GM19043 (cell line): ENCODE data around the gene SLITRK3.

ENCODE experiments used
- ATAC-seq: cut with Tn5 transposase; IDR thresholded peaks from one replicate; pipeline ENCODE4 v1.9.1; 2021; ENCODE audit warnings: low read depth; ENCODE audit not compliant: unreplicated experiment

The SLITRK3 gene, protein sequence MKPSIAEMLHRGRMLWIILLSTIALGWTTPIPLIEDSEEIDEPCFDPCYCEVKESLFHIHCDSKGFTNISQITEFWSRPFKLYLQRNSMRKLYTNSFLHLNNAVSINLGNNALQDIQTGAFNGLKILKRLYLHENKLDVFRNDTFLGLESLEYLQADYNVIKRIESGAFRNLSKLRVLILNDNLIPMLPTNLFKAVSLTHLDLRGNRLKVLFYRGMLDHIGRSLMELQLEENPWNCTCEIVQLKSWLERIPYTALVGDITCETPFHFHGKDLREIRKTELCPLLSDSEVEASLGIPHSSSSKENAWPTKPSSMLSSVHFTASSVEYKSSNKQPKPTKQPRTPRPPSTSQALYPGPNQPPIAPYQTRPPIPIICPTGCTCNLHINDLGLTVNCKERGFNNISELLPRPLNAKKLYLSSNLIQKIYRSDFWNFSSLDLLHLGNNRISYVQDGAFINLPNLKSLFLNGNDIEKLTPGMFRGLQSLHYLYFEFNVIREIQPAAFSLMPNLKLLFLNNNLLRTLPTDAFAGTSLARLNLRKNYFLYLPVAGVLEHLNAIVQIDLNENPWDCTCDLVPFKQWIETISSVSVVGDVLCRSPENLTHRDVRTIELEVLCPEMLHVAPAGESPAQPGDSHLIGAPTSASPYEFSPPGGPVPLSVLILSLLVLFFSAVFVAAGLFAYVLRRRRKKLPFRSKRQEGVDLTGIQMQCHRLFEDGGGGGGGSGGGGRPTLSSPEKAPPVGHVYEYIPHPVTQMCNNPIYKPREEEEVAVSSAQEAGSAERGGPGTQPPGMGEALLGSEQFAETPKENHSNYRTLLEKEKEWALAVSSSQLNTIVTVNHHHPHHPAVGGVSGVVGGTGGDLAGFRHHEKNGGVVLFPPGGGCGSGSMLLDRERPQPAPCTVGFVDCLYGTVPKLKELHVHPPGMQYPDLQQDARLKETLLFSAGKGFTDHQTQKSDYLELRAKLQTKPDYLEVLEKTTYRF

DNA sequence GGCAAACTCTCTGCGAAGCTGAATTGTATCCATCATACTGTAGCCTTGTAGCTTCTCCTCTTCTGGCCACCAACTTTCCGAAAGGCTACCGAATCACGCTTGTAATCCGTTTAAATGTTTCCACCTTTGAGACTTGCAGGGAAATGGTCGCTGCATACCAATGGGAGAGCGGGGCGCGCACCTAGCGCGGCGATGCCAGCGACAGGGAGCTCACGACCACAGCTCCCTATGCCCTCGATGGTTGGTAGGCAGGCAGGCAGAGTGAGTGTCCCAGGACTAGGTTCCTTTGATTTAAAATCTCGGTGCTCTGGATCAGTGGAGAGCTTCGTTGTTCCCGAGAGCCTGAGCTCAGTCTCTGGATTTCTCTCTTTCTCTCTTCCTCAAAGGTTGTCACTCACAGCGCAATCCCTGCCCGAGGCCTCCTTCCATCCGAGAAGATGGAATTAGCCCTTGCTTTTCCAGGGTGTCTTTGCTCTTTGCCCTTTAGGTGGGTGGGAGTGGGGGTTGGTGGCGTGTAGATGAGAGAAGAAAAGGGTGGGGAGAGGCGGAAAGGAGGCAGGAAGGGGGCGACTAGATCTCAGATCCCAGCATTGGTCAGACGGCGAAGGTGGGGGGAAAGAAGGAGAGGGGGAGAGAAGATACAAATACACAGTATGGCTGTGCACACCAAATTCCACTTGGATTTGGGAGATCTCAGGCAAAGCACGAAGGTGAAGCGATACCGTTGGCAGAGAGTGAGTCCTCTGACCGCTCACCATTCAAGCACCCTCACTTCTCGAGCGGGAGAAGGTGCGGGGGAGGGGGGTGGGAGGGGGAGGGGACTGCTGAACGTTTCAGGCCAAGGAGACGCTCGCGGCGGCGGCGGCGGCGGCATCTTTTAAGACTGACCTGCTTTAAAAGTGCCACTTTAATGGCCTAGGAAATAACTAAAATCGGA is at the start of gene SLITRK3:
SLITRK3 (minus strand) TSS at position 745 of the 937 bp plus-strand sequence. CDS start 5,554 bp downstream, outside the sequence.
- no peak for ATAC-seq

DNA sequence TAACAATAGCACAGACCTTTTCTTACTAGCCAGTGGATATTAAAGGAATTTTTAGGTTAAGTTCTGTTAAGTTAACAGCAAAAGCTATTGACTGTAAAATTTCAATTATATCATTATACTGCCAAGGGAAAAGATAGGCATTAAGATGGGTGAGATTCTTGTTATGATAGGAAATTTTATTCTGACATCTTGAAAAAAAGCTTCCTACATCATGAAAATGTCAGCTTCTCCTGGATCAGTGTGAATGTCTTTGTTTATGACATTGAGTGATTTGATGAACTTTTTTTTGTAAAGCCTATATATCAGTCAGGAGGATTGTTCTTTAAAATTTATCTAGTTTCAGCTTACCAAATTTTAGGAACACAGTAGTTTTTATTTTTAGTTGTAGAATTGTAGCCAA is 47.4 kb upstream of the SLITRK3 start:
- no peak for ATAC-seq

DNA sequence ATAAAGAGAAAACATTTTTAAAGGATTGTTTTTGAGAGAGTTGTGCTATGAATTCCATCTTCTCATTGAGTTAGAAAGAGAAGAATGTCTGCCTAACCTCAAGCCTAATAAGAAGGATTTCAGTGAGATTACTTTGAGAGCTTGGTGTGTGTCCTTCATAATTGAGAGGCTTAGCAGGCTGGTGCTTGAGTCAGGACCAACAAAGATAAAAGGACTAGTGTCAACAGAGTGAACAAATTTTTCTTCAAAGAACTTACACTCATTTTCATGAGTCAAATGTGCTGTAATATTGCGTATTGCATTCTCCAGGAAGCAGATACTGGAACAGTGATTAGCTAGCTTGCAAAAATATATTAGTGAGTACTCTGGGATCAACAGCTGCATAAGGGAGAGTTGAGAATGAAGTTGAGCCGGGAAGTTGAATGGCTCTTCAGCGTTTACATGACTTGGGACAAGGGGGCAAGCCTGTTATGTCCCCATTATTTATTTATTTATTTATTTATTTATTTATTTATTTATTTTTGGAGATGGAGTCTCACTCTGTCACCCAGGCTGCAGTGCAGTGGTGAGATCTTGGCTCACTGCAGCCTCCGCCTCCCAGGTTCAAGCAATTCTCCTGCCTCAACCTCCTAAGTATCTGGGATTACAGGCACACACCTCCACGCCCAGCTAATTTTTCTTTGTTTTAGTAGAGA is 37.5 kb upstream of the SLITRK3 start:
- ATAC-seq: no peak

DNA sequence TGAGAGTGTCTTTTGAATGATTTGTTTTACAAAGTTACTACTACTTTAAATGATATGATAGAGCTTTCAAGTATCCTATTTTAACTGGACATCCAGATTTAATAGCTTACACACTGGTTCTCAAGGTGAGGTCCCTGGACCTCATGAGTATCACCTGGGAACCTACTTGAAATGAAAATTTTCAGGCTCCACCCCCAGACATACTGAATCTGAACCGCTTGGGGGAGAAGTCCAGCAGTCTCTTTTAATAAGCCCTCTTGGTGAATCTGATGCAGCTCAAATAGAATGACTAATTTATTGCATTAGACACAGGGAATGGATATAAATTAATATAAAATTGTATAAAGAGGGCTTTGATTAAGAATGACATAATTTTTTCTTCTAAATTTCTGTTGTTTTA is 29.4 kb upstream of the SLITRK3 start:
- ATAC-seq: no peak

DNA sequence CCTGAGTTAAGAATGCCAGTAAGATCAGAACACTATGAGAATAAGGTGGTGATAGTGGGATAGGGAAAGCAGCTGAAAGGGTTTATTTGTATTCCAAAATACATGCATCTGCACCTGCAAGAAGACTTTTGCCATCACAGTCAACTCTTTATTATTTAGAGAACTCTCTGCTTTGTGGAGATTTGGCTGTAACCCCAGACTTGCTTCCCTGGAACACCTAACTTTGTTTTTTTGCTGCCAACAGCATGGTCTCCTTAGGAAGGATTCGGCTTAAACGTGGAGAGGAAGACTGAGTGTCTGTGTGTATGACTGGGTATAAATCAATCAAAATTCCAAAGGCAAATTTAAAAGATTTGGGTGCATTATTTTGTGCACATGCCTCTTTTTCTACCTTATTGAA is 21.6 kb upstream of the SLITRK3 start:
- no peak for ATAC-seq

DNA sequence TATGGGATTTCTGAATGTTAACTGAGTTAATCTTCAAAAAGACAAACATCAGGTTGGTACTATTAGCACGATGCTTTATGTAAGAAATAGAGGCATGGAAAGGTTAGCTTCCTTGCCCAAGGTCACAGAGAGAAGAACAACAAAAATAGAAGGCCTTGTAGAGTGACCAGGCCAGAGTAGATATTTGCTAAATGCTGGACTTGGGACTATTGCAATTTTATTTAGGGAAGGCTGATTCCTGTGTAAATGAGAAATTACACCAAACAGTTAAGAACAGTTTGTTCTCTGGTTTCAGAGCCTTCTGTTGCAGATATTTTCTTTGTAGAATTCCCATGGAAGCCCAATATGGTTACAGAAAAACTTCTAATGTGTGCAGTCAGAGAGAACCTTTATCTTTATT is 16.4 kb upstream of the SLITRK3 start:
- no peak for ATAC-seq

DNA sequence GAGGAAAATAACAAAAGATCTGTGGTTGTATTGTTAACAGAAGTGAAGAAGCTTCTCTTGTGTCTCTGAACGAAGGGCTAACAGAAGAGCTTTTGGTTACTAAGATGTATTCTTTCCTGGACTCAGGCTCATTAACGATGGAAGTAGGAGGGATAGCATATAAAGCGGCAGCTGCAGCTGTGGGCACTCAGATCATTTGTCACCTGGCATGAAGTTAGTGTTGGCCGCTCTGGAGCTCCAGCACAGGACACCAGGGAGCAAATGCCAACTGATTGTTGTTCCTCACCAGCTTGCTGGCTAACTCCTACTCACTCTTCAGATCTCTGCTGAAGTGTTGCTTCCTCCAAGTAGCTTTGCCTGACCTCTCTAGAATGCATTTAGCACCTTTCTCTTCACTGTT is 15.5 kb upstream of the SLITRK3 start:
- ATAC-seq: no peak

DNA sequence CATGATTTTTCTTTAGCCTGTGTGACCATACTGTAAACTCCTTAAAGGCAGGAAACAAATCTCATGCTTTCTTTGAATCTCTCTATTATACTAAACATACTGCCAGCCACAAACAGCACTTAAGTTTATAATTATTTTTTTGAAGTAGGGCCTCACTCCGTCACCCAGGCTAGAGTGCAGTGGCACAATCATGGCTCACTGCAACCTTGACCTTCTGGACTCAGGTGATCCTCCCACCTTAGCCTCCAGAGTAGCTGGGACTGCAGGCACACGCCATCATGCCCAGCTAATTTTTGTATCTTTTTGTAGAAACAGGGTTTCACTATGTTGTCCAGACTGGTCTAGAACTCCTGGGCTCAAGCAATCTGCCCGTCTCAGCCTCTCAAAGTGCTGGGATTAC is 14.5 kb upstream of the SLITRK3 start:
- ATAC-seq: no peak

DNA sequence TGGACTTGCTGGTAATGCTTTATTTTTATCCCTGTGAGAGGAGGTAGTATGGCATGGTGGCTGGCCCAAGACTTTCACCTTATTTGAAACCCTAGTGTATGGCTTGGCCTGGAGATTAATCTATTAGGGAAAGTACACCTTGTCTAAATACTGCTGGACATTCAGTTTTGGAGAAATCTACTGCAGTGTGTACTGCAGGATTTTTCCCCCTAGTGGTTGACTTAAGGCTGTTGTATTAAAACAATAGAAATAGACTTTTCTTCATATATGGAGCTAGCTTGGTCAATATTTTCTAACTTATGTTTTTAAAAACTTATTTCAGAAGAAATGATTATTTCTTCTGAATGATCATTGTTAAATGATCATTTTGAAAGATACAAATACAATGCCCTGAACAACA is 13.9 kb upstream of the SLITRK3 start:
- ATAC-seq: no peak

DNA sequence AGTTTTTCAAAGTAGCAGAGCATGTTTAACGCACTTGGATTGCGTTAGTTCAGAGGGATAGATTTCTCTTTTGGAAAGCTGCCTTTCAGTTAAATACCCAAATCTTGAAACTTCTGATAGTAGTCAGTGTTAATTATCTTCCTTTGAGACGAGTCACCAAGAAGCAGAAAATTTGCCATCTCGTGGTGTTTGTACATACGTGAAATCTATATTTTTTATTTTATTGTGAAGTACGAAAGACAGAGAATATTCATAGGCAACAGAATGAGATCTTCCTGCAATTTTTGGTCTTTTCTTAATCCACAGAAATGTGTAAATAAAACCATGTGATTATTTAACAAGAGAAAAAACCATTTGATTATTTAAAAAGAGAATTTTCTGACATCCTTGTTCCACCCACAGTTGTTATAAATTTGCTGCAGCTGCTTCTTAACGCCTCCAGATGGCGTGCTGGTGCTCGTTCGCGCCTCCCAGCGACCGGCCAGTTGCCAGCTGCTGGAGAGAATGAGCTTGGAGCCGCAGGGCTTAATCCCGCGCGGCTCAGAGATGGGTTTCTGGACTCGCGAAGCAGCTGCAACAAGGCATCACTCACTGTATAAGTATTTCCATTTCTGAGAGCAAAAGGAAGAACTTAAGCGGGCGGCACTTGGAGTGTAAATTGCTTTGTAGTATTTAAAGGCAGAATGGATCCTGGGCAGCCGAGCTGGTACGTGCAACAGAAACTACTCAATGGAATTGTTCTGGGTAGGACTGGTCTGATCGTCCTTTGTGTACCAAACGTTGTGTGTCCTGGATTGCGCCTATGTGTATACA is 10.5 kb upstream of the SLITRK3 start:
- peak; percentile 98 for ATAC-seq

DNA sequence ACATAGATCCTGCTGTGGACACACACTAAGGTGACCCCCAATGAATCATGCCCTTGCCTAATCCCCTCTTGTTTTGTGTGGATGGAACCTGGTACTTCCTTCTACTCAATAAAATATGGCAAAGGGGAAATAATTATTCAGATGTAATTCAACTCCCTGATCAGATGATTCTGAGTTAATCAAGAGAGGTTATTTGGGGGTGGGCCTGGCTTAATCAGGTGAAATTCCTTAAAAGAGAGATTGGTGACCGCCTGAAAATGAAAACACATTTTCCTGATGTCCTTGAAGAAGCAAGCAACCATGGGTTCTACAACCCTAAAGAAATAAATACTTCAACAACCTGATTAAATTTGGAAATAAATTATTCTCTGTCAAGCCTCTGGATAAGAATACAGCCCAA is 8.3 kb upstream of the SLITRK3 start:
- ATAC-seq: no peak

DNA sequence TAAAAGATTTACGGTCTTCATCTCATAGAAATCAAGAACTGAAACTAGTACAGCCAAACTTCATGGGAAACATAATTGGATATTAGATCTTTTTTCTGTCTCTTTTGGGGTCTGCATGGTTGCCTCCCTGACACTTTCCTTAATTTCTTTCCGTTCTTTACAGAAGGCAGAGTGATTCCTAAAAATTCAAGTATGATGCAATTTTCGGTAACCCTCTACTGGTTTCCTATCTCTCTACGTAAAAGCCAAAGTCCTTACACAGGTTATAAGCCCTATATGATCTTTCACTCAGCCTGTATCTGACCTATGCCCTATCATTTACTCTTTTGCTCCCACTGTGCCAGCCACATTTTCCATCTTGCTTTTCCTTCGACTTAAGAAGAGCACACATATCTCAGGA is 6.8 kb upstream of the SLITRK3 start:
- ATAC-seq: no peak

DNA sequence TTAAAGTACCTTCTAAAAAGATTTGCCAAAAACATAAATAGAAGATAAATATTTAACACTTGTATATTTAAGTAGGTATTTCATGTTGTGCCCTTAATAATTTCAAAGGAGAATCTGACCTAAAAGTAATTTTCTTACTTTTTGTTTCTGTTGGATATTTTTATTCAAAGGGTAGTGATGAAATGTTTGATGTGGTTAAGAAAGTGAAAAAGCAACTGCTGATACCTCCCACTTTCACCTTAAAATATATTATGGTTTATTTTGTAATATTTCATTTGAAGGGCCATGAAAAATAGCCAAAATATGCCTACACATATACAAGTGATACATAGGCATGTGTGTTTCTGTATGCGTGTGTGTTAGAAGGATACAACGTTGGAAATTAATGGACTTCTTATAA is 5.8 kb upstream of the SLITRK3 start:
- ATAC-seq: no peak

DNA sequence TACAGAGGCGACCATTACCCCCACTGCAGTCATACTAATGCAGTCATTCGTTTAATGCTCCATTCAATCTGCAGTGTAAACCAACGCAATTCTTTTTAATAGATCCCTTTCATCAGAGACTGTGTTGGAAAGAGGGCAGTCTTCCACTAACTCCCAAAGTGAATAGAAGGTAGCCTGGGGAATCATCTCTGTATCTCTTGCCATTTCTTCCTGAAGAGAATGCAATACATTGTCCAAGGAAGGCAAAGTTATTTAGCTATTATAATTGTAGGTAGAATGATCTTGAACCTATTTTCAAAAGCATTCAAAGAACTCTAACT is 1.3 kb upstream of the SLITRK3 start:
- no peak for ATAC-seq

DNA sequence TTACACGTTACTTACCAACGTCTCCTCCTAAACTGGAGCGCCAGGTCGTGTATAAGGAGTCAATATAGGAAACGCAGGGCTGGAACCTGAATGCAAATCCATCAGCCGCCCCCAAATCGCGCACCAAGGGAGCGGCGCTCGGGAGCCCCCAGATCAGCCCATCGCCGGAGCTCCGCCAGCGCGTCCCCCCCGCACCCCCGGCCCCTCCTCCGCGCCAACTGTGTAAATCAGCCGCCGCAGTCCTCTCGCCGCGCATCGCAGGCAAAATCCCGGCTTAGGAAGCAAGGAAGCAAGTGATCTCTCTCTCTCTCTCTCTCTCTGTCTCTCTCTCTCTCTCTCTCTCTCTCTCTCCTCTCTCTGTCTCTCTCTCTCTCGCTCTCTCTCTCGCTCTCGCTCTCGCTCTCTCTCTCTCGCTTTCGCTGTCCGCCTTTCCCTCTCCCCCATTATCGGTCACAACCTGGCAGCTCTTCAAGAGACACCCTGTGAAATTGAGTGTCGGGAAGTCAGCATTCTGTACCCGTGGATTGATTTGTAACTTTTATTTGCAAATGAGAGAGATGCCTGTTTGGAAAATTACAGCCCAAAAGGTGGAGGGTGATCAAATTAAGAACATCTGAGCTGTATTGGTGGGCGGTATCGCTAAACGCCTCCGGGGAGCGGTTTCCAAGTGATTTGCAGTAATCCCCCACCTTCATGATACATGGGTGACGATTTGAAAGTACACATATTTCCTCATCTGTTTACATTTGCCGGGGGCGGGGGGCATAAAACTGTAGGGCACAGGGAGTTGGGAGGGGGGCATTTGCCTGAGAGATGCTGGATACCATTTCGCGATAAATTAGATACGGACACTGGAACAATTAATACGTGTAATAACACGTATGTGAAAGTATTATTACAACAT is 645 bp upstream of the SLITRK3 start:
- ATAC-seq: no peak

DNA sequence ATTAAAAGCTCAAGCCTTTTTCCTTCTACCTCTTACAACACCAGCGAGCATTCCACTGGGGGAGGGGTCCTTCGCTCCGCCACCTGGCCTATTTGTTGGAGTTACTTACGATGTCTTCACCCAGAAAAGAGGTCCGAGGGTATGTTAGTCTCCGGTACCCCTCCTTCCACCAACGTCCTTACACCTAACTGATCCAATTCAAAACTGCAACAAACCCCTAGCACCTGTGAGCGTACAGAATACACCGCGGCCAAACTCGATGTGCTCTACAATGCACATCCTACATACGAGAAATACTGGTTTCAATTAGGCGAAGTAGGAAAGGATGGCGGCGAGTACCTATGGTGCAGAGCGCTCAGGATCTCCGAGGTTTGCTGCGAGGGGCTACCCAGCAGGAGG is 944 bp downstream of the SLITRK3 start:
- ATAC-seq: no peak

DNA sequence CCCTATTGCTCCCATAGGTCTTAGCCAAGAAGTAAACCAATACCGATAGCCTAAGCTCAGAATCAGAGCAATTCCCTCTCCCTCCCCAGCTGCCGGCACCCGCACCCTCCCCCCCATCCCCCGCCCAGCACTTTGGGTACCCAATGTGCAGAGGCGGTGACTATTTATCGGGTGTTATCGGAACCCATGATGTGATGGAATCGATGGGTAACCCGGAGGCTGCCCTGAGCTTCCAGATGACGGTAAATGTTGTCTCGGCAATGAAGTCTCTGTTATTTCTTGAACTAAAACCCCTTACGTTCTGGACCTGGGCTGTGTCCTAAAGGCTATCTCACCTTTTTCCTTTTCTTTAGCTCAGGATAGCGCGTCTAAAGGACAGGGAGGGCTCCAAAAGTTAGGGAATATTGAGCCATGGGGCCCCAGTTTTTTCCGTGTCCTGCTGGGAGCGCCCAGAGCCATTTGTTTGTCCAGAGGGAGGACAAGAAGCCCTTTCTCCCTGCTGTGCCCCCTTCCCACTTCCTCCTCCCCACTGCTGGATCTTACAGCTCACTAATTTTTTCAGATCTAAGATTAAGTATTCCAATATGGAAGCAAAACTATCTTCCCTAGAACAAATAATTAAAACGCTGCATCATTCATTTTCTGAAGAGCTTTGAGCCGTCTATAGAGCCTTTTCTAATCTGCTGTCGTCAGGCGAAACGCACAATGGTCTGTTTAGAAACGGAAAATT is 1.5 kb downstream of the SLITRK3 start:
- ATAC-seq: no peak
